ENCODE measurements around the gene ADAM11. TPM values are rescaled to one million over a fixed set of nuclear protein-coding genes. Genes with fewer than 3 reads are reported as not detected.
"Not testable (repeated sequence)": the region's sequence is repeated elsewhere in the genome, so short reads cannot be mapped to it uniquely, and the experiment has no call there.

Gene ADAM11
- total and polyA plus RNA-seq, 2 of the 13 experiments (the other 11 are each of a cell fraction or from before 2014, with no cell fraction given), result 0.38 to 0.91 TPM

DNA sequence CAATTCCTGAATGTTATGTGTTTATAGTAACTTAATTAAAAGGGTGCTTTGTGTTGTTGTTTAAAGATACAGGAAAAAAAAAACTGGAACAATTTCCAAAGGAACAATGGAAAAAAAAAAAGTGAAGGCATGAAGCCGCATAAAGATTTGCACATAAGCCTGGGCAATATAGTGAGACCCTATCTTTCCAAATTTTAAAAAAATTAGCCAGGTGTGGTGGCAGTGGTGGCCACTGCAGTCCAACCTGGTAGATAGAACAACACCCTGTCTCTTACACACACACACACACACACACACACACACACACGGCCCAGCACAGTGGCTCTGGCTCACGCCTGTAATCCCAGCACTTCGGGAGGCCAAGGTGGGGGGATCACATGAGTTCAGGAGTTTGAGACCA is 49.4 kb downstream of the ADAM11 start (continued):
- TF ChIP-seq, protein P1, sequence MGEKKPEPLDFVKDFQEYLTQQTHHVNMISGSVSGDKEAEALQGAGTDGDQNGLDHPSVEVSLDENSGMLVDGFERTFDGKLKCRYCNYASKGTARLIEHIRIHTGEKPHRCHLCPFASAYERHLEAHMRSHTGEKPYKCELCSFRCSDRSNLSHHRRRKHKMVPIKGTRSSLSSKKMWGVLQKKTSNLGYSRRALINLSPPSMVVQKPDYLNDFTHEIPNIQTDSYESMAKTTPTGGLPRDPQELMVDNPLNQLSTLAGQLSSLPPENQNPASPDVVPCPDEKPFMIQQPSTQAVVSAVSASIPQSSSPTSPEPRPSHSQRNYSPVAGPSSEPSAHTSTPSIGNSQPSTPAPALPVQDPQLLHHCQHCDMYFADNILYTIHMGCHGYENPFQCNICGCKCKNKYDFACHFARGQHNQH (CRISPR knock-in tag; IDR thresholded peaks at IDR 0.05), result no peak
- TF ChIP-seq SETDB1 (CRISPR knock-in tag; IDR thresholded peaks at IDR 0.05; ENCODE audit: borderline replicate concordance), result no peak
- no peak for TF ChIP-seq HOXA3 (CRISPR knock-in tag; IDR thresholded peaks at IDR 0.05)

DNA sequence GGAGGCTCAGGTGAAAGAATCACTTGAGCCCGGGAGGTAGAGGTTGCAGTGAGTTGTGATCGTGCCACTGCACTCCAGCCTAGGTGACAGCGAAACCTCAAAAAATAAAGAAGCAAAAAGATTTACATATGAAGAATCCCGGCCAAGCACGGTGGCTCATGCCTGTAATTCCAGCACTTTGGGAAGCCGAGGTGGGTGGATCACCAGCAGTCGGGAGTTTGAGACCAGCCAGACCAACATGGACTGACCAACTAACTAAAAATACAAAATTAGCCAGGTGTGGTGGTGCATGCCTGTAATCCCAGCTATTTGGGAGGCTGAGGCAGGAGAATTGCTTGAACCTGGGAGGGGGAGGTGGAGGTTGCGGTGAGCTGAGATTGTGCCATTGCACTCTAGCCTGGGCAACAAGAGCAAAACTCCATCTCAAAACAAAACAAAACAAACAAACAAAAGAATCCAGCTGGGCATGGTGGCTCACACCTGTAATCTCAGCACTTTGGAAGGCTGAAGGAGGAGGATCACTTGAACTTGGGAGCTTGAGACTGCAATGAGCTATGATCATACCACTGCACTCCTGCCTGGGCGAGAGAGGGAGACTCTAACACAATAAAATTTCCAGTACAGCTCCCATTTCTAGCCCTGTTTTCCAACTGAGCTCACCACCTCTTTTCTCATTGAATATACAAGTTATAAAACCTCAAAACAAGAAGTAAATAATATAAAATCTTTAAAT is 50.0 kb downstream of the ADAM11 start:
- H3K4me2 ChIP-seq (ENCODE audit: low read depth, low read length); H2AFZ ChIP-seq (ENCODE audit: low read length); intact Hi-C loops (cut with micrococcal nuclease; ENCODE audit: unreplicated experiment); H3K27ac ChIP-seq (ENCODE audit: extremely low read length, insufficient read depth, low read length); POLR2A ChIA-PET; ATAC-seq; H3K9me3 ChIP-seq (ENCODE audit: low read length); H3K36me3 ChIP-seq (replicated peaks in 1 of 2; ENCODE audit: control insufficient read depth in 1 of 2, insufficient read depth in 2 of 2, low read length in 2 of 2); DNase-seq (ENCODE audit: low spot score); H3K27me3 ChIP-seq (ENCODE audit: control insufficient read depth in 1 of 2, insufficient read depth in 2 of 2, low read length in 2 of 2); H3K4me1 ChIP-seq (ENCODE audit: insufficient read depth, low read length); H3K9ac ChIP-seq (ENCODE audit: insufficient read depth, low read depth, low read length); H3K79me2 ChIP-seq (ENCODE audit: insufficient read depth, low read length); H4K20me1 ChIP-seq (ENCODE audit: insufficient read depth, low read length); in situ Hi-C loops (cut with HindIII; ENCODE audit: extremely low pct_ligation_motif_present, low pct_unique_long_range_greater_than_20kb); FAIRE-seq; H3K4me3 ChIP-seq (replicated peaks in 1 of 3; ENCODE audit: insufficient read depth in 1 of 3, low read depth in 2 of 3, low read length in 3 of 3); BruUV-seq (replicated peaks); CTCF ChIA-PET (ENCODE audit: low intra/inter-chr PET ratio, low total read pairs): not testable (repeated sequence)
- WGBS (ENCODE audit: low lambda C conversion rate), result 84% methylated on average over 9 of the region's 9 CpGs

DNA sequence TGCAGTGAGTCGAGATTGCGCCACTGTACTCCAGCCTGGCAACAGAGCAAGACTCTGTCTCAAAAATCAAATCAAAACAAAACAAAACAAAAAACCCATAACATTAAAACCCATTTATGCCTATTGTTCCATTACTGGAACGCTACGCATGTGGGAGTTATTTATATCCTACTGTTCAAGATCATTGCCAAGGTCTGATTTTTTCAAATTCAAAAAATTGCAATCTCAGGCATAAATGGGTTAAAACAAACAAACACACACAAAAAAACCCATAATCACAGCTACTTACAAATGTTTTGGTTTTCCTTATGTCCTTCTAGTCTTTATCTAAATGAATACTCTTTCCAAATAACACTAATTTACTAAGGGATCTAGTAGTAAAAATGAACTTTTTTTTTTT is 53.5 kb downstream of the ADAM11 start:
- Histone ChIP-seq H3K4me2 (ENCODE audit: low read depth, low read length) (no peak overlapping the region), H3K27ac (ENCODE audit: extremely low read length, insufficient read depth, low read length) (no peak overlapping the region), H3K4me1 (ENCODE audit: insufficient read depth, low read length) (no peaks in the 10 kb centered on the region), H3K9ac (ENCODE audit: insufficient read depth, low read depth, low read length) (no peak overlapping the region), H3K27me3 (ENCODE audit: control insufficient read depth in 1 of 2, insufficient read depth in 2 of 2, low read length in 2 of 2) (0 out of 5 replicates have a peak, but pooled peaks cover 0 to 4% of the 10 kb centered on the region in 2 experiments), H3K36me3 (replicated peaks in 1 of 2; ENCODE audit: control insufficient read depth in 1 of 2, insufficient read depth in 2 of 2, low read length in 2 of 2) (no peaks in the 10 kb centered on the region), H3K9me3 (ENCODE audit: low read length) (no peaks in the 10 kb centered on the region), H4K20me1 (ENCODE audit: insufficient read depth, low read length) (no peaks in the 10 kb centered on the region), H2AFZ (ENCODE audit: low read length) (no peak overlapping the region), H3K4me3 (replicated peaks in 1 of 3; ENCODE audit: insufficient read depth in 1 of 3, low read depth in 2 of 3, low read length in 3 of 3) (no peak overlapping the region), H3K79me2 (ENCODE audit: insufficient read depth, low read length) (no peaks in the 10 kb centered on the region)
- ChIA-PET POLR2A (no interaction called here), CTCF (ENCODE audit: low intra/inter-chr PET ratio, low total read pairs) (no interaction called here)
- BruUV-seq (replicated peaks), result no TSS peak
- in situ Hi-C loops (cut with HindIII; ENCODE audit: extremely low pct_ligation_motif_present, low pct_unique_long_range_greater_than_20kb), result no loop called here
- no peak for DNase-seq (ENCODE audit: low spot score)
- 81% methylated on average over 4 of the region's 4 CpGs for WGBS (ENCODE audit: low lambda C conversion rate)
- intact Hi-C loops (cut with micrococcal nuclease; ENCODE audit: unreplicated experiment), result no loop called here
- no peak for FAIRE-seq
- TF ChIP-seq ZNF7 (CRISPR knock-in tag; IDR thresholded peaks at IDR 0.05) (no peak), MBNL3 (CRISPR knock-in tag; conservative IDR thresholded peaks at IDR 0.05) (no peak), RORA (CRISPR knock-in tag; IDR thresholded peaks at IDR 0.05) (no peak), CHD2 (IDR thresholded peaks at IDR 0.05; ENCODE audit: low read depth, low read length) (no peak), TMF1 (CRISPR knock-in tag; IDR thresholded peaks at IDR 0.05; ENCODE audit: low read depth) (no peak)
- TF ChIP-seq, protein P2, sequence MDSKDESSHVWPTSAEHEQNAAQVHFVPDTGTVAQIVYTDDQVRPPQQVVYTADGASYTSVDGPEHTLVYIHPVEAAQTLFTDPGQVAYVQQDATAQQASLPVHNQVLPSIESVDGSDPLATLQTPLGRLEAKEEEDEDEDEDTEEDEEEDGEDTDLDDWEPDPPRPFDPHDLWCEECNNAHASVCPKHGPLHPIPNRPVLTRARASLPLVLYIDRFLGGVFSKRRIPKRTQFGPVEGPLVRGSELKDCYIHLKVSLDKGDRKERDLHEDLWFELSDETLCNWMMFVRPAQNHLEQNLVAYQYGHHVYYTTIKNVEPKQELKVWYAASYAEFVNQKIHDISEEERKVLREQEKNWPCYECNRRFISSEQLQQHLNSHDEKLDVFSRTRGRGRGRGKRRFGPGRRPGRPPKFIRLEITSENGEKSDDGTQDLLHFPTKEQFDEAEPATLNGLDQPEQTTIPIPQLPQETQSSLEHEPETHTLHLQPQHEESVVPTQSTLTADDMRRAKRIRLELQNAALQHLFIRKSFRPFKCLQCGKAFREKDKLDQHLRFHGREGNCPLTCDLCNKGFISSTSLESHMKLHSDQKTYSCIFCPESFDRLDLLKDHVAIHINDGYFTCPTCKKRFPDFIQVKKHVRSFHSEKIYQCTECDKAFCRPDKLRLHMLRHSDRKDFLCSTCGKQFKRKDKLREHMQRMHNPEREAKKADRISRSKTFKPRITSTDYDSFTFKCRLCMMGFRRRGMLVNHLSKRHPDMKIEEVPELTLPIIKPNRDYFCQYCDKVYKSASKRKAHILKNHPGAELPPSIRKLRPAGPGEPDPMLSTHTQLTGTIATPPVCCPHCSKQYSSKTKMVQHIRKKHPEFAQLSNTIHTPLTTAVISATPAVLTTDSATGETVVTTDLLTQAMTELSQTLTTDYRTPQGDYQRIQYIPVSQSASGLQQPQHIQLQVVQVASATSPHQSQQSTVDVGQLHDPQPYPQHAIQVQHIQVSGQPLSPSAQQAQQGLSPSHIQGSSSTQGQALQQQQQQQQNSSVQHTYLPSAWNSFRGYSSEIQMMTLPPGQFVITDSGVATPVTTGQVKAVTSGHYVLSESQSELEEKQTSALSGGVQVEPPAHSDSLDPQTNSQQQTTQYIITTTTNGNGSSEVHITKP (CRISPR knock-in tag; IDR thresholded peaks at IDR 0.05; ENCODE audit: low read depth), result no peak
- no peak for ATAC-seq
